Tibial nerve (tissue), 4 donors: ENCODE data around the gene MAU2. TPM values are rescaled to one million over a fixed set of nuclear protein-coding genes. Genes with fewer than 3 reads are reported as not detected.
A peak's percentile ranks its signal among the peaks of the same experiment; 100 is the strongest.

Source experiments
- DNase-seq, 2 donors: peaks; one replicate each; pipeline ENCODE4 v3.0.0-alpha.2; 2019; ENCODE audit warnings: low spot score in 2 of 2
- H3K27ac ChIP-seq, 4 donors: fragments of 200-600 bp; sonication (generic) in 3 of 4; one replicate each; pipeline ENCODE4 v1.5.1; 2017 to 2019; ENCODE audit warnings: mild to moderate bottlenecking in 1 of 4
- H3K27me3 ChIP-seq, 2 donors: fragments of 200-600 bp; sonication (generic) in 1 of 2; one replicate each; pipeline versions ENCODE4 v1.5.1 to v1.6.0; 2017 to 2019
- H3K36me3 ChIP-seq, 3 donors: fragments of 200-600 bp; sonication (generic); one replicate each; pipeline ENCODE4 v1.5.1; 2018 to 2019
- H3K4me1 ChIP-seq, 4 donors: fragments of 200-600 bp; sonication (generic) in 3 of 4; one replicate each; pipeline ENCODE4 v1.5.1; 2017 to 2019
- H3K4me3 ChIP-seq, 4 donors: fragments of 200-600 bp; sonication (generic) in 3 of 4; one replicate each; pipeline ENCODE4 v1.5.1; 2017 to 2019; ENCODE audit warnings: mild to moderate bottlenecking in 1 of 4, moderate library complexity in 1 of 4
- H3K9me3 ChIP-seq, 4 donors: fragments of 200-600 bp; sonication (generic) in 3 of 4; one replicate each; pipeline ENCODE4 v1.5.1; 2017 to 2019
- CTCF ChIP-seq, 5 experiments: fragments of 200-600 bp in 3 of 5; fragments of 450-650 bp in 2 of 5; sonication (generic) in 3 of 5; IDR thresholded peaks; one replicate each; pipeline ENCODE4 v1.5.1; 2016 to 2019; ENCODE audit warnings: antibody characterized with exemption in 5 of 5, mild to moderate bottlenecking in 3 of 5, moderate library complexity in 2 of 5
- EP300 ChIP-seq, 2 donors: sonication (generic); formaldehyde crosslinking; IDR thresholded peaks; one replicate each; pipeline ENCODE4 v1.6.1; 2017; ENCODE audit warnings: antibody characterized with exemption in 2 of 2, mild to moderate bottlenecking in 1 of 2
- POLR2A ChIP-seq, 2 donors: fragments of 450-650 bp; IDR thresholded peaks; one replicate each; pipeline ENCODE4 v1.6.1; 2017; ENCODE audit warnings: antibody characterized with exemption in 2 of 2, mild to moderate bottlenecking in 2 of 2, moderate library complexity in 2 of 2
- WGBS, 2 donors: methylation state at CpG; one replicate each; pipeline ENCODE4 v1.1.5; 2018; 5-methylcytosine and 5-hydroxymethylcytosine counted together
- total RNA-seq, 4 donors: library from RNA; depleted of rRNA; stranded (reverse); fragments of >200 nt; gene quantifications; one replicate each; pipeline ENCODE4 v1.1.0, GENCODE V29; 2016

Gene MAU2
- 100 to 1,000 TPM in 2 of 4 donors, 10 to 100 TPM in 2; 56.8 to 108 (median 97.8) TPM for total RNA-seq

- peaks cover 0 to 39% (median 1%) of the 10 kb centered on the region in 3 donors for H3K36me3 ChIP-seq
- DNase-seq: peak; percentile 74 to 82
- 0 to 1% methylated on average over 35 to 65 of the region's 67 CpGs for WGBS, 2 donors
- peak within 1 kb of the TSS; percentile 78 to 99 (median 90) for H3K4me3 ChIP-seq
- H3K27me3 ChIP-seq: no peaks in the 10 kb centered on the region
- no peaks in the 10 kb centered on the region for H3K9me3 ChIP-seq
- peak within 1 kb of the TSS; percentile 69 to 96 (median 94) for H3K27ac ChIP-seq
- peaks cover 0 to 50% (median 12%) of the 10 kb centered on the region in 4 donors for H3K4me1 ChIP-seq
- TF ChIP-seq CTCF (IDR thresholded peaks at IDR 0.05): peak; percentile 27 to 82 (median 62)
- peak in 1 of 2 donors; percentile 18 for TF ChIP-seq POLR2A (IDR thresholded peaks at IDR 0.05)
- peak; percentile 72 to 87 for TF ChIP-seq EP300 (IDR thresholded peaks at IDR 0.05)
Measured at GRCh38 chr19:19320361-19321140, at the start of gene MAU2, which contains the start of gene SUGP1. Gene MAU2 (plus strand): TSS chr19:19320829. CDS start chr19:19320860, 31 bp downstream. Gene SUGP1 (minus strand): TSS chr19:19320509. CDS start chr19:19320496, 13 bp downstream.

GRCh38 chr19:19271828-19272599, 48.6 kb upstream of the MAU2 start:
- H3K27me3 ChIP-seq: no peaks in the 10 kb centered on the region
- H3K36me3 ChIP-seq: peaks cover 0 to 27% (median 0%) of the 10 kb centered on the region in 3 donors
- peak overlapping the region in 1 of 4 donors; percentile 37 for H3K4me3 ChIP-seq
- no peaks in the 10 kb centered on the region for H3K9me3 ChIP-seq
- peaks cover 0 to 10% (median 3%) of the 10 kb centered on the region in 4 donors for H3K4me1 ChIP-seq
- no peak for DNase-seq
- 83 to 87% methylated on average over 8 of the region's 8 CpGs for WGBS, 2 donors
- TF ChIP-seq CTCF (IDR thresholded peaks at IDR 0.05) (no peak), POLR2A (IDR thresholded peaks at IDR 0.05) (no peak), EP300 (IDR thresholded peaks at IDR 0.05) (no peak)
- H3K27ac ChIP-seq: peak overlapping the region in 1 of 4 donors; percentile 60

GRCh38 chr19:19274146-19274545, 46.5 kb upstream of the MAU2 start:
- 89 to 90% methylated on average over 8 of the region's 8 CpGs for WGBS, 2 donors
- no peaks in the 10 kb centered on the region for H3K27me3 ChIP-seq
- no peaks in the 10 kb centered on the region for H3K9me3 ChIP-seq
- no peak overlapping the region for H3K27ac ChIP-seq
- H3K4me3 ChIP-seq: no peak overlapping the region
- no peak for TF ChIP-seq POLR2A (IDR thresholded peaks at IDR 0.05)
- peaks cover 3 to 48% (median 4%) of the 10 kb centered on the region in 3 donors for H3K36me3 ChIP-seq
- no peak for DNase-seq
- peaks cover 0 to 10% (median 3%) of the 10 kb centered on the region in 4 donors for H3K4me1 ChIP-seq

DNA sequence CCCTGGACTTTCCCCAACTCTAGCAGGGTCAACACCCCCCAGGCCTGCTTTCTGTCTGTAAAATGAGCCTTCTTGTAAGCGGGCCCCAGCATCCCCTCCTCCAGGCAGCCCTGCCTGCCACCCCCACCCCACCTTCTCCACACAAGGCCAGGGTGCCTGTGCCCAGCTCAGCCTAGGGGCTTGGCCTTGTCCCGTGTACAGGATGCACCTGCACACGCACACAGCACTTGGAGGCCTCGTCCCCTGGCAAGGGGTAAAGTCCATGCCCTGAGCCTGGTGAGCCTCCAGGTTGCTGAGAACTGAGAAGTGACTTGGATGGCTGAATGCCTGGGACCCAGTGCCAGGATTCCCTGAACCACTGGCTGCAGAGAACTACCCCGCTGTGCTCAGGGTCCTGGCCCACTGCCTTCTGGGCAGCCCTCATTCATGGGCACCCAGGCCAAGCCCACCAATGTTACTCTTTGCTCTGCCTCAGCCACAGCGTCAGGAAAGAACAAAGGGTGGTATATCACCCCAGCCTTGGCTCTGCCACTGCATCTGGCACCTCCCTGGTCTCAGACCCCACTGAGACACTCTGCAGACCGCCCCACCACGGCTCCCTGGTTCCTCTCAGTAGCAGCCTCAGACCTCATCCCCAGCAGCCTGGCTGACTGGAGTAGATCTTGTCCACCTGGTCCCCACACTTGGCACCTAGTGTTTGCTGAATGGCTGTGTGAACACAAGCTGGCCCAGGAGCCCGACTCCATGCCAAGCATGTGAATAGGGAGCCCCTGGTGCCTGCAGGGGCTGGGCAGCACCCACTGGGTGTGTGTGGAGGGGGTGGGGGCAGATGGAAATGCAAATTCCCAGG, 45.7 kb upstream of the MAU2 start:
- H3K27ac ChIP-seq: no peak overlapping the region
- 74 to 76% methylated on average over 7 to 8 of the region's 9 CpGs for WGBS, 2 donors
- TF ChIP-seq EP300 (IDR thresholded peaks at IDR 0.05) (no peak), POLR2A (IDR thresholded peaks at IDR 0.05) (no peak), CTCF (IDR thresholded peaks at IDR 0.05) (no peak)
- no peak overlapping the region for H3K4me3 ChIP-seq
- no peak for DNase-seq
- no peaks in the 10 kb centered on the region for H3K9me3 ChIP-seq
- H3K36me3 ChIP-seq: peaks cover 4 to 56% (median 8%) of the 10 kb centered on the region in 3 donors
- H3K27me3 ChIP-seq: no peaks in the 10 kb centered on the region
- H3K4me1 ChIP-seq: peaks cover 0 to 10% (median 3%) of the 10 kb centered on the region in 4 donors

DNA sequence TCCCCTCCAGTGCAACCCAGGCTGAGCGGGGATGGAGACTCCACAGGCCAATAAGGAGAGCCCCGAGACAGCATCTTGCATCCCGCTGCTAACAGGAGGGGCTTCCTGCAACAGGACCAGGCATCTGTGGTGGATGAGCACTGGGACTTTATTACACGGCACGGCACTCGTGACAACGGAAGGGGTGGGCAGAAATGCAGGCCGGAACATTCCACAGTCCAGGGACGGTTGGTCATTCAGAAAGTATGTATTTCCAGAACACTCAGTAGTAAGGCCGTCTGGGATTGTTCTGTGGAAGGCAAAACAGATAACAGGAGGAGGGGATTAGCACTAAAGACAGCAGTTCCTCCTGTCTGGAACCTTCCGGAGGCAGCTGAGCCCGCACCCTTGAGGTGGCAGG, 44.2 kb upstream of the MAU2 start:
- no peak for DNase-seq
- peaks cover 0 to 10% (median 3%) of the 10 kb centered on the region in 4 donors for H3K4me1 ChIP-seq
- H3K27me3 ChIP-seq: no peaks in the 10 kb centered on the region
- H3K27ac ChIP-seq: no peak overlapping the region
- no peak for TF ChIP-seq CTCF (IDR thresholded peaks at IDR 0.05)
- TF ChIP-seq EP300 (IDR thresholded peaks at IDR 0.05): no peak
- no peak for TF ChIP-seq POLR2A (IDR thresholded peaks at IDR 0.05)
- H3K9me3 ChIP-seq: no peaks in the 10 kb centered on the region
- WGBS, 2 donors: 78 to 81% methylated on average over 11 to 12 of the region's 12 CpGs
- H3K4me3 ChIP-seq: no peak overlapping the region
- peaks cover 4 to 70% (median 9%) of the 10 kb centered on the region in 3 donors for H3K36me3 ChIP-seq
